ENCODE results near the gene HSPB6.

DNA sequence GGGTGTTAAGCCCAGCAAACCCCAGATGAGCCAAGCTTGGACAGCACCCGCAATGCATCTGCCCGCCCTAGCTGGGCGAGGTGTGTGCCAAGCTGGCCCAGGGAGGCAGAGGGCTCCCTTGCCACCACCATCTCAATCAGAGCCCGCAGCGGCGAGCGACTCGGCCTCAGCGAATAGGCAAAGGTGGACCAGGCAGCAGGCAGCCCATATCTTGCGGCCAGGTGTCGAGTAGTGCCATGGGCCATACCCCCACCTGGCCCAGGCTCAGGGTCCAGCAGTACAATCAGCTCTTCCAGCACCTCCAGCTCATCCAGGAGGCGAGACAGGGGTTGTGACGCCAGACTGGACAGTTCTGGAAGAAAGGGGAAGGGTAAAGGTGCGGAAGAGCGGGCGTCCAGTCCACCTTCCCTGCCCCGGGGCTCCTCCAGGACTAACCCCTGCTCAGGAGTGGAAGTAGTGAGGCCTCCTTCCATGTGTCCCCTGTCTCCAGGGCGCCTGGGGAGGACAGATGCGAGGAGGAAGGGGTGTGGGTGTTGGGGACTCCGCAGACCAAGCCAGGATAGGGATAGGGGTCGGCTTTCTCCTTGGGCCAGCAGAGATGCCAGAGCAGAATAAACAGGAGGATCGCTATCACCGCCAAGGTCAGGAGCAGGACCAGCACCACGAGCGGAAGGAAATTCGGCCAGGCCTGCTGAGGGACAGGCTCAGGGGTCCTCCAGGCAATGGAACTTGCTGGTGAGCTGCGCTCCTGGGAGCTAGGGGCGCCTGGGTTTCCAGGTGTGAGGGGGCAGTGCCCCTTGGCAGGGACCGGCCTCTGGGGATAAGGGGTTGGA is 17.3 kb downstream of the HSPB6 start:
- TF ChIP-seq, protein P1, sequence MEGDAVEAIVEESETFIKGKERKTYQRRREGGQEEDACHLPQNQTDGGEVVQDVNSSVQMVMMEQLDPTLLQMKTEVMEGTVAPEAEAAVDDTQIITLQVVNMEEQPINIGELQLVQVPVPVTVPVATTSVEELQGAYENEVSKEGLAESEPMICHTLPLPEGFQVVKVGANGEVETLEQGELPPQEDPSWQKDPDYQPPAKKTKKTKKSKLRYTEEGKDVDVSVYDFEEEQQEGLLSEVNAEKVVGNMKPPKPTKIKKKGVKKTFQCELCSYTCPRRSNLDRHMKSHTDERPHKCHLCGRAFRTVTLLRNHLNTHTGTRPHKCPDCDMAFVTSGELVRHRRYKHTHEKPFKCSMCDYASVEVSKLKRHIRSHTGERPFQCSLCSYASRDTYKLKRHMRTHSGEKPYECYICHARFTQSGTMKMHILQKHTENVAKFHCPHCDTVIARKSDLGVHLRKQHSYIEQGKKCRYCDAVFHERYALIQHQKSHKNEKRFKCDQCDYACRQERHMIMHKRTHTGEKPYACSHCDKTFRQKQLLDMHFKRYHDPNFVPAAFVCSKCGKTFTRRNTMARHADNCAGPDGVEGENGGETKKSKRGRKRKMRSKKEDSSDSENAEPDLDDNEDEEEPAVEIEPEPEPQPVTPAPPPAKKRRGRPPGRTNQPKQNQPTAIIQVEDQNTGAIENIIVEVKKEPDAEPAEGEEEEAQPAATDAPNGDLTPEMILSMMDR (conservative IDR thresholded peaks at IDR 0.05): no peak
- TF ChIP-seq EZH2 (IDR thresholded peaks at IDR 0.05; ENCODE audit: low read depth): no peak
